ENCODE data around the gene SFTA2.

DNA sequence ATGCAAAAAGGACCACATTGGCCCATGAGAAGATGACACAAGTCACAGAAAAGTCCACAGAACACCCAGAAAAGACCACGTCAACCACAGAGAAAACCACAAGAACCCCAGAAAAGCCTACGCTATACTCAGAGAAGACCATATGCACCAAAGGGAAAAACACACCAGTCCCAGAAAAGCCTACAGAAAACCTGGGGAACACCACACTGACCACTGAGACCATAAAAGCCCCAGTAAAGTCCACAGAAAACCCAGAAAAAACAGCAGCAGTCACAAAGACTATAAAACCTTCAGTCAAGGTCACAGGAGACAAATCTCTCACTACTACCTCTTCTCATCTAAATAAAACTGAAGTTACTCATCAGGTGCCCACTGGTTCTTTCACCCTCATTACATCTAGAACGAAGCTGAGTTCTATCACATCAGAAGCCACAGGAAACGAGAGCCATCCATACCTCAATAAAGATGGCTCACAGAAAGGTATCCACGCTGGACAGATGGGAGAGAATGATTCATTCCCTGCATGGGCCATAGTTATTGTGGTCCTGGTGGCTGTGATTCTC lies 20.0 kb upstream of the SFTA2 start:
- TF ChIP-seq, protein P1, sequence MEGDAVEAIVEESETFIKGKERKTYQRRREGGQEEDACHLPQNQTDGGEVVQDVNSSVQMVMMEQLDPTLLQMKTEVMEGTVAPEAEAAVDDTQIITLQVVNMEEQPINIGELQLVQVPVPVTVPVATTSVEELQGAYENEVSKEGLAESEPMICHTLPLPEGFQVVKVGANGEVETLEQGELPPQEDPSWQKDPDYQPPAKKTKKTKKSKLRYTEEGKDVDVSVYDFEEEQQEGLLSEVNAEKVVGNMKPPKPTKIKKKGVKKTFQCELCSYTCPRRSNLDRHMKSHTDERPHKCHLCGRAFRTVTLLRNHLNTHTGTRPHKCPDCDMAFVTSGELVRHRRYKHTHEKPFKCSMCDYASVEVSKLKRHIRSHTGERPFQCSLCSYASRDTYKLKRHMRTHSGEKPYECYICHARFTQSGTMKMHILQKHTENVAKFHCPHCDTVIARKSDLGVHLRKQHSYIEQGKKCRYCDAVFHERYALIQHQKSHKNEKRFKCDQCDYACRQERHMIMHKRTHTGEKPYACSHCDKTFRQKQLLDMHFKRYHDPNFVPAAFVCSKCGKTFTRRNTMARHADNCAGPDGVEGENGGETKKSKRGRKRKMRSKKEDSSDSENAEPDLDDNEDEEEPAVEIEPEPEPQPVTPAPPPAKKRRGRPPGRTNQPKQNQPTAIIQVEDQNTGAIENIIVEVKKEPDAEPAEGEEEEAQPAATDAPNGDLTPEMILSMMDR (IDR thresholded peaks at IDR 0.05; ENCODE audit: poor library complexity, severe bottlenecking), result no peak
- TF ChIP-seq RAD21 (conservative IDR thresholded peaks at IDR 0.05) (no peak), TAF1 (IDR thresholded peaks at IDR 0.05; ENCODE audit: low read depth) (no peak), POLR2AphosphoS5 (IDR thresholded peaks at IDR 0.05) (no peak), EZH2 (IDR thresholded peaks at IDR 0.05; ENCODE audit: borderline replicate concordance, insufficient read depth, low read length, poor library complexity, severe bottlenecking) (no peak), SMC3 (conservative IDR thresholded peaks at IDR 0.05; ENCODE audit: poor library complexity) (no peak), EP300 (conservative IDR thresholded peaks at IDR 0.05; ENCODE audit: poor library complexity, severe bottlenecking) (no peak), MXI1 (conservative IDR thresholded peaks at IDR 0.05; ENCODE audit: poor library complexity, severe bottlenecking) (no peak)
